ENCODE data around the gene KRT83. TPM values are rescaled to one million over a fixed set of nuclear protein-coding genes. Genes with fewer than 3 reads are reported as not detected.

Gene KRT83
- total RNA-seq, 1 donor from 2014 or later, result not detected

DNA sequence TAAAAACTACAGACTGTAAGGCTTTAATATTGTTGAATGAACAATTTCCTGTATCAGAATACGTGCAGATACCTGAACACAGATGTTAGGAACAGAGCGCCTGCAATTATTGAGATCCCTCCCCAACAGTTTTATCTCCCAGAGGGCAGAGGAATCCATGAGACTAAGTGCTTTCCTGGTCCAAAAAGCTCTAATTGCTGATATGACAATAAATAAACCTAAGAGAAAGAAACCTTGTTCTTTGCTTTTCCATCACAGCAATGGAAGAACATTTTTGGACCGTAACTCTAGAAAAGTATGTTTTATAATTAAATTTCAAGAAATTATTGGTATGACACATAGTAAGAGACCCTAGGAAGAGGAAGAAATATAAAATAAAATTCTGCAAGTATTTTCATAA lies 13.0 kb upstream of the KRT83 start:
- Histone ChIP-seq H3K27ac (no peak overlapping the region), H3K36me3 (no peaks in the 10 kb centered on the region), H3K27me3 (no peaks in the 10 kb centered on the region), H3K9me3 (no peaks in the 10 kb centered on the region), H3K4me3 (no peak overlapping the region), H3K4me1 (no peaks in the 10 kb centered on the region)
- intact Hi-C loops (cut with DNase I), result no loop called here
- DNase-seq (ENCODE audit: extremely low spot score in 2 of 2), result no peak
- TF ChIP-seq POLR2AphosphoS5 (IDR thresholded peaks at IDR 0.05; ENCODE audit: insufficient read depth in 1 of 2, low read depth in 1 of 2) (no peak), POLR2A (IDR thresholded peaks at IDR 0.05) (no peak)
- TF ChIP-seq, protein P1, sequence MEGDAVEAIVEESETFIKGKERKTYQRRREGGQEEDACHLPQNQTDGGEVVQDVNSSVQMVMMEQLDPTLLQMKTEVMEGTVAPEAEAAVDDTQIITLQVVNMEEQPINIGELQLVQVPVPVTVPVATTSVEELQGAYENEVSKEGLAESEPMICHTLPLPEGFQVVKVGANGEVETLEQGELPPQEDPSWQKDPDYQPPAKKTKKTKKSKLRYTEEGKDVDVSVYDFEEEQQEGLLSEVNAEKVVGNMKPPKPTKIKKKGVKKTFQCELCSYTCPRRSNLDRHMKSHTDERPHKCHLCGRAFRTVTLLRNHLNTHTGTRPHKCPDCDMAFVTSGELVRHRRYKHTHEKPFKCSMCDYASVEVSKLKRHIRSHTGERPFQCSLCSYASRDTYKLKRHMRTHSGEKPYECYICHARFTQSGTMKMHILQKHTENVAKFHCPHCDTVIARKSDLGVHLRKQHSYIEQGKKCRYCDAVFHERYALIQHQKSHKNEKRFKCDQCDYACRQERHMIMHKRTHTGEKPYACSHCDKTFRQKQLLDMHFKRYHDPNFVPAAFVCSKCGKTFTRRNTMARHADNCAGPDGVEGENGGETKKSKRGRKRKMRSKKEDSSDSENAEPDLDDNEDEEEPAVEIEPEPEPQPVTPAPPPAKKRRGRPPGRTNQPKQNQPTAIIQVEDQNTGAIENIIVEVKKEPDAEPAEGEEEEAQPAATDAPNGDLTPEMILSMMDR (IDR thresholded peaks at IDR 0.05), result no peak

DNA sequence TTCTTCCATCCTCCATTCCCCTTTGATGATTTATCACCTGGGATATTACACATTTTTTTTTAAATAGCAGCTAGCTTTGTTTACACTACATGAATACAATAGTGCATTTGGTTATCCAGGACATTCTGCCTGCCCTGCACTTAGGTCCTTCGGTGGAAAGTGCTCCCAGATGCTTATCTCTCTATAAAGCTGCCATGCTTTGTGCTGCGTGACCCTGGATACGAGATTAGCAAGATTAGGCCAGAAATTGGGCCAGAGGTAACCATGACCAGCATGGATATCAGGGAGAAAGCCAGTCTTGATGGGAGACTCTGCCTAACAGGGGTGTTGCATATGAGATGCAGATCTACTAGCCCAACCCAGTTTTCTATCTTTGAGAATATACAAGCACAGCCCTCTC lies 12.1 kb upstream of the KRT83 start:
- no peaks in the 10 kb centered on the region for H3K9me3 ChIP-seq
- H3K4me1 ChIP-seq, result no peaks in the 10 kb centered on the region
- TF ChIP-seq, protein P1 (IDR thresholded peaks at IDR 0.05), result no peak
- TF ChIP-seq POLR2AphosphoS5 (IDR thresholded peaks at IDR 0.05; ENCODE audit: insufficient read depth in 1 of 2, low read depth in 1 of 2) (no peak), POLR2A (IDR thresholded peaks at IDR 0.05) (no peak)
- no peak overlapping the region for H3K4me3 ChIP-seq
- intact Hi-C loops (cut with DNase I), result no loop called here
- no peak overlapping the region for H3K27ac ChIP-seq
- no peaks in the 10 kb centered on the region for H3K27me3 ChIP-seq
- no peaks in the 10 kb centered on the region for H3K36me3 ChIP-seq
- DNase-seq (ENCODE audit: extremely low spot score in 2 of 2), result no peak

DNA sequence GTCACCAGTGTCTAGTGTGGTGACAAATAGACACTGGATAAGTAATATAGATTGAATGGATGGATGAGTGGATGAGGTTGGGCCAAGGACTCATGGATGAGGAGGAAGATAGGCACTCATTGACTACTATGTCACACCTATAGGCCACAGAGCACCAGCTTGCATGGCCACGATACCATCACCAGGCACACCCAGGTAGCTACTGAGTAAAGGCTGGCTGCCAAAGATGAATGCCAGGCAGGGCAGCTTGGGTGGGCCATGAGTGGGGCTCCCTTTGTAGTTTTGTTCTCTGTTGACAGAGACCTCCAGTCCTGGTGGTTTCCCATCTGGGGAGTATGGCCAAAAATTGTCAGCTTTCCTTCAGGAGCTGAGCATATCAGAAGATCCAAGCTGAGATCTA lies 11.2 kb upstream of the KRT83 start:
- intact Hi-C loops (cut with DNase I), result no loop called here
- peaks cover 7% of the 10 kb centered on the region for H3K4me1 ChIP-seq
- no peak overlapping the region for H3K4me3 ChIP-seq
- no peak for TF ChIP-seq POLR2AphosphoS5 (IDR thresholded peaks at IDR 0.05; ENCODE audit: insufficient read depth in 1 of 2, low read depth in 1 of 2)
- TF ChIP-seq, protein P1 (IDR thresholded peaks at IDR 0.05), result no peak
- no peak for TF ChIP-seq POLR2A (IDR thresholded peaks at IDR 0.05)
- no peak for DNase-seq (ENCODE audit: extremely low spot score in 2 of 2)
- no peak overlapping the region for H3K27ac ChIP-seq
- H3K27me3 ChIP-seq, result no peaks in the 10 kb centered on the region
- H3K9me3 ChIP-seq, result no peaks in the 10 kb centered on the region
- H3K36me3 ChIP-seq, result no peaks in the 10 kb centered on the region

DNA sequence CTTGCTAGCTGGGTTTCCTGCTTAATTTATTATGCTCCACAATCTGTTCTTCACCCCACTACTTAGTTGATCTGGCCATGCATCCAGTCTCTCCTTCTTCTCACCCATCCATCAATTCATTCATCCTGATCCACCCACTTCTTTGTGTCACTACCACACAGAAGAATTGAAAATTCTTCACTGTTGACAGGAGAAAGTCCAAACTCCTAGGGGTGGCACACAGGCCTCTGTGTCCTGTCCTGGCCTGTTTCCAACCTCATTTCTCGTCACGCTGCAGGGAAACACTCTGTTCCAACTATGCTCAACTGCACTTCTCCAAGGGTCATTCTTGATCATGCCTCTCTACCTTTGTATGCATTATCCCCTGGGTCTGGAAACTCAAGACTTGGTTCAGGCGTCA lies 10.6 kb upstream of the KRT83 start:
- H3K4me1 ChIP-seq, result peaks cover 7% of the 10 kb centered on the region
- no peaks in the 10 kb centered on the region for H3K9me3 ChIP-seq
- no peaks in the 10 kb centered on the region for H3K27me3 ChIP-seq
- TF ChIP-seq, protein P1 (IDR thresholded peaks at IDR 0.05), result no peak
- TF ChIP-seq POLR2AphosphoS5 (IDR thresholded peaks at IDR 0.05; ENCODE audit: insufficient read depth in 1 of 2, low read depth in 1 of 2) (no peak), POLR2A (IDR thresholded peaks at IDR 0.05) (no peak)
- H3K36me3 ChIP-seq, result no peaks in the 10 kb centered on the region
- H3K4me3 ChIP-seq, result no peak overlapping the region
- no peak for DNase-seq (ENCODE audit: extremely low spot score in 2 of 2)
- intact Hi-C loops (cut with DNase I), result no loop called here
- no peak overlapping the region for H3K27ac ChIP-seq

DNA sequence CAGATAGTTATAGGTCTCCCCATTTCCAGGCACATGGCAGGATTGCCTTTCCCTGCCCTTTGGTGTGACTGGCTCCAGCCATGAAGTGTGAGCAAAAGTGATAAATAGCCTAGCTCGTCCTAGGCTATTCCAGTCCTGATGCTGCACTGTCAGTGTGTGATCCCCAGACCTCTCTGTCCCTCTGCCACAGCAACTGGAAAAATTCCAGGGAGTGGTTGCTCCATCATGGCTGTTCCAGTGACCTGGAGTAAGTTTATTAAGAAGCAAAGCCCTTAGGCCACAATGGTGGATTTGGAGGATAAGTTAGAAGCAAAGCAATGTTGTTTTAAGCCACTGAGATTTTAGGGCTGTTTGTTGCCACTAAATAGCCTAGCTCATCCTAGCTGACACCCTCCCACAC lies 9.8 kb upstream of the KRT83 start:
- no peak overlapping the region for H3K4me3 ChIP-seq
- H3K27me3 ChIP-seq, result no peaks in the 10 kb centered on the region
- peaks cover 7% of the 10 kb centered on the region for H3K4me1 ChIP-seq
- intact Hi-C loops (cut with DNase I), result no loop called here
- no peaks in the 10 kb centered on the region for H3K36me3 ChIP-seq
- H3K27ac ChIP-seq, result no peak overlapping the region
- TF ChIP-seq, protein P1 (IDR thresholded peaks at IDR 0.05), result no peak
- TF ChIP-seq POLR2A (IDR thresholded peaks at IDR 0.05), result no peak
- TF ChIP-seq POLR2AphosphoS5 (IDR thresholded peaks at IDR 0.05; ENCODE audit: insufficient read depth in 1 of 2, low read depth in 1 of 2), result no peak
- no peaks in the 10 kb centered on the region for H3K9me3 ChIP-seq
- no peak for DNase-seq (ENCODE audit: extremely low spot score in 2 of 2)
